Endodermal cell (in vitro differentiated cells): ENCODE results near the gene SLC35B2. TPM values are rescaled to one million over a fixed set of nuclear protein-coding genes. Genes with fewer than 3 reads are reported as not detected.

ENCODE experiments used
- DNase-seq: peaks from one replicate; pipeline ENCODE4 v3.0.0-alpha.2; 2017
- H3K27ac ChIP-seq: 2 replicates; pipeline ENCODE4 v1.5.1; 2013; ENCODE audit warnings: mild to moderate bottlenecking, low read depth, low read length, moderate library complexity
- H3K27me3 ChIP-seq: 2 replicates; pipeline ENCODE4 v1.6.1; 2013; ENCODE audit warnings: mild to moderate bottlenecking, low read length, moderate library complexity; ENCODE audit not compliant: insufficient read depth, control insufficient read depth, poor library complexity, severe bottlenecking
- H3K36me3 ChIP-seq: 2 replicates; pipeline ENCODE4 v1.7.0; 2013; ENCODE audit warnings: mild to moderate bottlenecking, low read length, moderate library complexity; ENCODE audit not compliant: control insufficient read depth, insufficient read depth
- H3K4me1 ChIP-seq: one replicate; pipeline ENCODE4 v1.7.0; 2013; ENCODE audit warnings: low read length; ENCODE audit not compliant: control insufficient read depth, insufficient read depth
- H3K4me3 ChIP-seq: 2 replicates; pipeline ENCODE4 v1.5.1; 2013; ENCODE audit warnings: mild to moderate bottlenecking, low read length, moderate library complexity
- H3K9ac ChIP-seq: 2 replicates; pipeline ENCODE4 v1.6.1; 2013; ENCODE audit warnings: mild to moderate bottlenecking, low read length, moderate library complexity; ENCODE audit not compliant: poor library complexity, severe bottlenecking; ENCODE audit errors: extremely low read depth
- H3K9me3 ChIP-seq: 2 replicates; pipeline ENCODE4 v1.6.1; 2013; ENCODE audit warnings: mild to moderate bottlenecking, low read length, moderate library complexity; ENCODE audit not compliant: control insufficient read depth
- H3K27ac Mint-ChIP-seq: 2 replicates; pipeline ENCODE4 v1.8.0; 2020; ENCODE audit warnings: mixed read lengths
- H3K27me3 Mint-ChIP-seq: 2 replicates; pipeline ENCODE4 v1.8.0; 2021; ENCODE audit warnings: mild to moderate bottlenecking, mixed read lengths; ENCODE audit not compliant: insufficient read depth
- H3K36me3 Mint-ChIP-seq: 2 replicates; pipeline ENCODE4 v1.8.0; 2020; ENCODE audit warnings: low read depth, mixed read lengths
- H3K4me1 Mint-ChIP-seq: 2 replicates; pipeline ENCODE4 v1.8.0; 2020; ENCODE audit warnings: mixed read lengths
- H3K4me3 Mint-ChIP-seq: 2 replicates; pipeline ENCODE4 v1.8.0; 2020; ENCODE audit warnings: mild to moderate bottlenecking, moderate library complexity, mixed read lengths
- H3K9me3 Mint-ChIP-seq: 2 replicates; pipeline ENCODE4 v1.8.0; 2020; ENCODE audit warnings: mild to moderate bottlenecking, mixed read lengths
- CTCF ChIP-seq: fragments of 200-600 bp; sonication (generic); conservative IDR thresholded peaks from 2 replicates; pipeline ENCODE4 v1.5.0; 2021; ENCODE audit warnings: antibody characterized with exemption, mild to moderate bottlenecking
- WGBS, 2 experiments: methylation state at CpG; one replicate each; pipeline versions ENCODE4 v1.1.5 to v1.1.7; 2013; ENCODE audit warnings: missing lambda C conversion rate in 2 of 2, mixed read lengths in 1 of 2; ENCODE audit not compliant: insufficient coverage in 1 of 2, insufficient read length in 1 of 2; 5-methylcytosine and 5-hydroxymethylcytosine counted together
- total RNA-seq, 2 donors: library from RNA; stranded (reverse); fragmentation: NEBNext Ultra II Directional in 1 of 2; extraction: Animal tissue kit (Norgen Biotek cat#: 25700) in 1 of 2; gene quantifications; 2 replicates in 1 of 2; 3 replicates in 1 of 2; pipeline ENCODE4 v1.2.1, GENCODE V29; 2021

SLC35B2 gene
- total RNA-seq, 2 donors from 2014 or later = 52.5 to 54.3 TPM

GRCh38 chr6:44272999-44273566 lies 15.8 kb upstream of the SLC35B2 start:
- Histone ChIP-seq H3K36me3 (no peaks in the 10 kb centered on the region), H3K4me3 (no peak overlapping the region), H3K9ac (no peak overlapping the region), H3K27me3 (peaks cover 89% of the 10 kb centered on the region), H3K27ac (no peak overlapping the region), H3K9me3 (no peaks in the 10 kb centered on the region), H3K4me1 (no peaks in the 10 kb centered on the region)
- Mint-ChIP-seq H3K27ac (no peak overlapping the region), H3K9me3 (no peaks in the 10 kb centered on the region), H3K36me3 (peaks cover 2% of the 10 kb centered on the region), H3K4me3 (no peak overlapping the region), H3K27me3 (peaks cover 85% of the 10 kb centered on the region), H3K4me1 (peaks cover 3% of the 10 kb centered on the region)
- TF ChIP-seq CTCF = no peak
- WGBS, 2 experiments = 90 to 94% methylated on average over 20 to 23 of the region's 23 CpGs
- no peak for DNase-seq

- no peak for DNase-seq
- H3K27ac ChIP-seq = no peak overlapping the region
- Mint-ChIP-seq H3K27me3 (peaks cover 85% of the 10 kb centered on the region), H3K9me3 (no peaks in the 10 kb centered on the region), H3K4me3 (no peak overlapping the region), H3K4me1 (peaks cover 3% of the 10 kb centered on the region), H3K36me3 (peaks cover 2% of the 10 kb centered on the region), H3K27ac (no peak overlapping the region)
- H3K4me3 ChIP-seq = no peak overlapping the region
- no peak for TF ChIP-seq CTCF
- no peaks in the 10 kb centered on the region for H3K36me3 ChIP-seq
- H3K27me3 ChIP-seq = peaks cover 84% of the 10 kb centered on the region
- no peaks in the 10 kb centered on the region for H3K9me3 ChIP-seq
- no peak overlapping the region for H3K9ac ChIP-seq
- 86 to 94% methylated on average over 3 of the region's 3 CpGs for WGBS, 2 experiments
- no peaks in the 10 kb centered on the region for H3K4me1 ChIP-seq
Measured at GRCh38 chr6:44272529-44272928, 15.2 kb upstream of the SLC35B2 start.

GRCh38 chr6:44271914-44272313 lies 14.6 kb upstream of the SLC35B2 start:
- 81 to 90% methylated on average over 2 to 3 of the region's 3 CpGs for WGBS, 2 experiments
- peaks cover 78% of the 10 kb centered on the region for H3K27me3 ChIP-seq
- no peak for TF ChIP-seq CTCF
- DNase-seq = no peak
- H3K4me3 ChIP-seq = no peak overlapping the region
- H3K27ac Mint-ChIP-seq = no peak overlapping the region
- no peaks in the 10 kb centered on the region for H3K9me3 ChIP-seq
- H3K36me3 ChIP-seq = no peaks in the 10 kb centered on the region
- H3K4me1 ChIP-seq = no peaks in the 10 kb centered on the region
- H3K4me3 Mint-ChIP-seq = no peak overlapping the region
- no peaks in the 10 kb centered on the region for H3K9me3 Mint-ChIP-seq
- H3K27me3 Mint-ChIP-seq = peaks cover 85% of the 10 kb centered on the region
- H3K9ac ChIP-seq = no peak overlapping the region
- H3K36me3 Mint-ChIP-seq = peaks cover 2% of the 10 kb centered on the region
- H3K27ac ChIP-seq = no peak overlapping the region
- H3K4me1 Mint-ChIP-seq = peaks cover 3% of the 10 kb centered on the region
